GM20000 (cell line): ENCODE results near the gene PRUNE2.

Source experiments
- DNase-seq: peaks from one replicate; pipeline ENCODE4 v3.0.0; 2012; ENCODE audit warnings: low spot score
- CTCF ChIP-seq: IDR thresholded peaks from 2 replicates; pipeline ENCODE4 v1.5.1; 2012; ENCODE audit warnings: mild to moderate bottlenecking, control low read depth; ENCODE audit errors: extremely low read depth, missing control alignments

The PRUNE2 gene

GRCh38 chr9:76592091-76592973, 313.6 kb downstream of the PRUNE2 start:
- DNase-seq = no peak
- TF ChIP-seq CTCF = no peak

GRCh38 chr9:76591256-76591950, 314.5 kb downstream of the PRUNE2 start:
- no peak for TF ChIP-seq CTCF
- DNase-seq = no peak

- TF ChIP-seq CTCF = no peak
- DNase-seq = no peak
Measured at GRCh38 chr9:76588316-76588715, 317.6 kb downstream of the PRUNE2 start.

GRCh38 chr9:76586390-76587314, 319.3 kb downstream of the PRUNE2 start:
- no peak for DNase-seq
- no peak for TF ChIP-seq CTCF

- DNase-seq = no peak
- no peak for TF ChIP-seq CTCF
Measured at GRCh38 chr9:76585487-76586389, 320.2 kb downstream of the PRUNE2 start.

GRCh38 chr9:76583256-76583655, 322.7 kb downstream of the PRUNE2 start:
- DNase-seq = no peak
- no peak for TF ChIP-seq CTCF
